HCT116 (cell line): Measurements from ENCODE around the gene SCYGR7.

Experiments used
- CTCF ChIP-seq, 3 experiments: fragments of 200-600 bp in 1 of 3; sonication (generic) in 1 of 3; IDR thresholded peaks in 2 of 3; conservative IDR thresholded peaks in 1 of 3; 2 replicates each; pipeline ENCODE4 v1.5.1; 2012 to 2017; ENCODE audit warnings: low read depth in 2 of 3, low read length in 2 of 3, antibody characterized with exemption in 1 of 3, borderline replicate concordance in 1 of 3, control low read depth in 1 of 3, mild to moderate bottlenecking in 1 of 3, mixed read lengths in 1 of 3, mixed run types in 1 of 3, moderate library complexity in 1 of 3; ENCODE audit not compliant: insufficient read depth in 1 of 3
- EZH2 ChIP-seq: fragments of 200-600 bp; sonication (generic); IDR thresholded peaks from 2 replicates; pipeline ENCODE4 v1.6.1; 2017; ENCODE audit warnings: antibody characterized with exemption, mixed run types
- POLR2A ChIP-seq: IDR thresholded peaks from 2 replicates; pipeline ENCODE4 v1.7.0; 2011; ENCODE audit warnings: borderline replicate concordance; ENCODE audit not compliant: insufficient read depth, insufficient read length; ENCODE audit errors: extremely low read depth
- RAD21 ChIP-seq: IDR thresholded peaks from 2 replicates; pipeline ENCODE4 v1.6.1; 2012; ENCODE audit warnings: low read depth, mild to moderate bottlenecking
- SIN3A ChIP-seq: IDR thresholded peaks from 2 replicates; pipeline ENCODE4 v1.6.1; 2012; ENCODE audit warnings: low read depth
- TCF7L2 ChIP-seq: IDR thresholded peaks from 2 replicates; pipeline ENCODE4 v1.7.0; 2011; ENCODE audit warnings: borderline replicate concordance, inconsistent platforms; ENCODE audit not compliant: insufficient read depth, insufficient read length; ENCODE audit errors: extremely low read depth

- TF ChIP-seq CTCF (IDR thresholded peaks at IDR 0.05 in 2 of 3, conservative IDR thresholded peaks at IDR 0.05 in 1 of 3; ENCODE audit: borderline replicate concordance in 1 of 3, insufficient read depth in 1 of 3, low read depth in 2 of 3, low read length in 2 of 3) = no peak
- no peak for TF ChIP-seq POLR2A
- TF ChIP-seq RAD21 = no peak
- TF ChIP-seq SIN3A = no peak
- TF ChIP-seq EZH2 = no peak
- TF ChIP-seq TCF7L2 = no peak
Observed at GRCh38 chr2:227728035-227728434, at the start of gene SCYGR7.
